Measurements from ENCODE around the gene LRP1. TPM values are rescaled to one million over a fixed set of nuclear protein-coding genes. Genes with fewer than 3 reads are reported as not detected.

Gene LRP1
- polyA plus RNA-seq, 1 donor (not counting 4 experiments of a cell fraction or from before 2014, with no cell fraction given) = 4.9 TPM

GRCh38 chr12:57128519-57129247 is 400 bp downstream of the LRP1 start:
- Histone ChIP-seq H2AFZ (ENCODE audit: control insufficient read depth, low read length) (peak overlapping the region; percentile 27), H3K9me3 (ENCODE audit: control insufficient read depth, low read depth, low read length) (no peaks in the 10 kb centered on the region), H3K27me3 (ENCODE audit: control insufficient read depth, extremely low read depth, insufficient read depth, low read length) (no peaks in the 10 kb centered on the region), H4K20me1 (ENCODE audit: control insufficient read depth, extremely low read depth, insufficient read depth, low read length) (no peaks in the 10 kb centered on the region), H3K36me3 (ENCODE audit: control insufficient read depth in 2 of 2, extremely low read depth in 1 of 2, insufficient read depth in 2 of 2, low read length in 2 of 2) (no peaks in the 10 kb centered on the region), H3K4me1 (ENCODE audit: control insufficient read depth, extremely low read depth, insufficient read depth, low read length) (peaks cover 16% of the 10 kb centered on the region), H3K79me2 (ENCODE audit: control insufficient read depth, insufficient read depth, low read length) (no peaks in the 10 kb centered on the region), H3K9ac (ENCODE audit: control insufficient read depth, extremely low read depth, insufficient read depth, low read length) (peak overlapping the region; percentile 58), H3K4me2 (ENCODE audit: control insufficient read depth, extremely low read depth, insufficient read depth, low read depth, low read length) (peak overlapping the region; percentile 77), H3K9me1 (ENCODE audit: control insufficient read depth, extremely low read depth, insufficient read depth, low read length) (no peaks in the 10 kb centered on the region), H3K4me3 (ENCODE audit: control insufficient read depth in 2 of 3, extremely low read depth in 1 of 3, insufficient read depth in 2 of 3, low read depth in 1 of 3, low read length in 3 of 3) (peak overlapping the region; percentile 55 to 90 (median 69)), H3K27ac (ENCODE audit: control insufficient read depth, insufficient read depth, low read length) (no peak overlapping the region)
- no peak for TF ChIP-seq EZH2 (IDR thresholded peaks at IDR 0.05; ENCODE audit: low read length)
- TF ChIP-seq CTCF (optimal IDR thresholded peaks at IDR 0.05 in 1 of 3, IDR thresholded peaks at IDR 0.05 in 1 of 3, conservative IDR thresholded peaks at IDR 0.05 in 1 of 3; ENCODE audit: extremely low read depth in 1 of 3, insufficient read depth in 2 of 3, low read length in 3 of 3) = no peak
- dilution Hi-C loops (cut with MboI; ENCODE audit: extremely low pct_ligation_motif_present, low sequenced_read_pairs) = no loop called here
- DNase-seq (ENCODE audit: low read depth, low spot score) (no peak), FAIRE-seq (no peak)

GRCh38 chr12:57129321-57129842 is 1.1 kb downstream of the LRP1 start:
- peak overlapping the region; percentile 15 for H3K9ac ChIP-seq (ENCODE audit: control insufficient read depth, extremely low read depth, insufficient read depth, low read length)
- FAIRE-seq (no peak), DNase-seq (ENCODE audit: low read depth, low spot score) (no peak)
- H4K20me1 ChIP-seq (ENCODE audit: control insufficient read depth, extremely low read depth, insufficient read depth, low read length) = no peaks in the 10 kb centered on the region
- peak overlapping the region; percentile 77 for H3K4me2 ChIP-seq (ENCODE audit: control insufficient read depth, extremely low read depth, insufficient read depth, low read depth, low read length)
- dilution Hi-C loops (cut with MboI; ENCODE audit: extremely low pct_ligation_motif_present, low sequenced_read_pairs) = no loop called here
- TF ChIP-seq EZH2 (IDR thresholded peaks at IDR 0.05; ENCODE audit: low read length) (no peak), CTCF (optimal IDR thresholded peaks at IDR 0.05 in 1 of 3, IDR thresholded peaks at IDR 0.05 in 1 of 3, conservative IDR thresholded peaks at IDR 0.05 in 1 of 3; ENCODE audit: extremely low read depth in 1 of 3, insufficient read depth in 2 of 3, low read length in 3 of 3) (no peak)
- H3K4me3 ChIP-seq (ENCODE audit: control insufficient read depth in 2 of 3, extremely low read depth in 1 of 3, insufficient read depth in 2 of 3, low read depth in 1 of 3, low read length in 3 of 3) = peak overlapping the region; percentile 11 to 90 (median 69)
- H3K27me3 ChIP-seq (ENCODE audit: control insufficient read depth, extremely low read depth, insufficient read depth, low read length) = no peaks in the 10 kb centered on the region
- no peaks in the 10 kb centered on the region for H3K9me3 ChIP-seq (ENCODE audit: control insufficient read depth, low read depth, low read length)
- no peaks in the 10 kb centered on the region for H3K79me2 ChIP-seq (ENCODE audit: control insufficient read depth, insufficient read depth, low read length)
- peaks cover 16% of the 10 kb centered on the region for H3K4me1 ChIP-seq (ENCODE audit: control insufficient read depth, extremely low read depth, insufficient read depth, low read length)
- H3K27ac ChIP-seq (ENCODE audit: control insufficient read depth, insufficient read depth, low read length) = no peak overlapping the region
- no peaks in the 10 kb centered on the region for H3K36me3 ChIP-seq (ENCODE audit: control insufficient read depth in 2 of 2, extremely low read depth in 1 of 2, insufficient read depth in 2 of 2, low read length in 2 of 2)
- no peak overlapping the region for H2AFZ ChIP-seq (ENCODE audit: control insufficient read depth, low read length)
- H3K9me1 ChIP-seq (ENCODE audit: control insufficient read depth, extremely low read depth, insufficient read depth, low read length) = no peaks in the 10 kb centered on the region
